Measurements from ENCODE around the gene MYO1G.

DNA sequence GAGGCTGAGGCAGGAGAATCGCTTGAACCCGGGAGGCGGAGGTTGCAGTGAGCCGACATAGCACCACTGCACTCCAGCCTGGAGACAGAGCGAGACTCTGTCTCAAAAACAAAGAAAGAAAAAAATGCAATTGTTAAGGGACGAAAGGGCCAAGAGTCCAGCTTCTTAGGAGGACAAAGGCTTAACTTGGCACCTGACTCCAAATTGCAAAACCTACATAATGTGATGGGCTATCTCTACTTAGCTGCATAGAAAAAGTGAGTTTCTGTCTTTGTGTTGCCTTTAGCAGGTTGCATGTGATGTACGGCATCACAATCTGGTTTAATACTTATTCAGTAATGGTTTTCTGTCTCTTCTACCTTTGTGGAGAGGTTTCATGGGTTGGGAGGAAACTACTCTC, 8.6 kb upstream of the MYO1G start:
- TF ChIP-seq GATA3 (IDR thresholded peaks at IDR 0.05; ENCODE audit: low read depth, low read length) (no peak), GATA2 (IDR thresholded peaks at IDR 0.05; ENCODE audit: low read depth, low read length) (no peak)

All from SH-SY5Y (cell line).